GM12878 (cell line): ENCODE measurements around the gene FAM200B. TPM values are rescaled to one million over a fixed set of nuclear protein-coding genes. Genes with fewer than 3 reads are reported as not detected.

ENCODE experiments used
- ATAC-seq: fragments of 200-7000 bp; cut with Tn5 transposase; 3 replicates; pipeline ENCODE4 v1.9.1; 2020; ENCODE audit warnings: mild to moderate bottlenecking, moderate library complexity
- BruUV-seq: library from RNA; stranded (reverse); fragments of 400-500 nt; replicated peaks from 2 replicates; lab custom pipeline; 2021; lab: Mats Ljungman, UMichigan
- CTCF ChIA-PET: fragments of 300-600 bp; sonication (Branson Sonifier 250); formaldehyde crosslinking; extraction: SDS; loops from one replicate; lab custom pipeline; 2021; ENCODE audit warnings: inconsistent platforms; lab: Yijun Ruan, JAX
- POLR2A ChIA-PET: fragments of 350-600 bp; formaldehyde crosslinking; extraction: SDS; loops from one replicate; lab custom pipeline; 2021; ENCODE audit warnings: inconsistent platforms; lab: Charles Lee
- RAD21 ChIA-PET: fragments of 300-600 bp; sonication (Branson Sonifier 250); formaldehyde crosslinking; loops from one replicate; lab custom pipeline; 2023; ENCODE audit warnings: antibody characterized with exemption; ENCODE audit not compliant: unreplicated experiment; lab: Charles Lee
- SMC1A ChIA-PET: fragments of 300-600 bp; sonication (Branson Sonifier 250); formaldehyde crosslinking; loops from one replicate; lab custom pipeline; 2023; ENCODE audit not compliant: unreplicated experiment, uncharacterized antibody; lab: Charles Lee
- DNase-seq: peaks from one replicate; pipeline ENCODE4 v3.0.0-alpha.2; 2011; ENCODE audit warnings: low read depth, low spot score
- FAIRE-seq: peaks from 3 replicates; lab custom pipeline; 2011; peaks lifted over from hg19 to GRCh38; lab: Jason Lieb, UNC
- H2AFZ ChIP-seq: 2 replicates; pipeline ENCODE4 v1.6.0; 2011; ENCODE audit warnings: low read depth, low read length, control low read depth; ENCODE audit not compliant: control insufficient read depth
- H3K27ac ChIP-seq: 2 replicates; pipeline ENCODE4 v1.5.1; 2011; ENCODE audit warnings: control low read depth; ENCODE audit not compliant: control insufficient read depth, insufficient read depth
- H3K27me3 ChIP-seq, 2 experiments: replicated peaks in 1 of 2; 2 replicates each; pipeline versions ENCODE4 v1.6.0 to v1.6.1; 2011; ENCODE audit warnings: low read length in 1 of 2; ENCODE audit not compliant: control insufficient read depth in 2 of 2, insufficient read depth in 2 of 2
- H3K36me3 ChIP-seq, 2 experiments: 2 replicates each; pipeline ENCODE4 v1.5.1; 2011; ENCODE audit warnings: low read length in 1 of 2; ENCODE audit not compliant: control insufficient read depth in 2 of 2, insufficient read depth in 2 of 2
- H3K4me1 ChIP-seq: 2 replicates; pipeline ENCODE4 v1.6.1; 2011; ENCODE audit warnings: mild to moderate bottlenecking, low read length, moderate library complexity, mixed read lengths; ENCODE audit not compliant: control insufficient read depth, insufficient read depth
- H3K4me2 ChIP-seq: 2 replicates; pipeline ENCODE4 v1.6.0; 2011; ENCODE audit warnings: control low read depth; ENCODE audit not compliant: control insufficient read depth, insufficient read depth
- H3K4me3 ChIP-seq: fragments of 200-600 bp; sonication (generic); 2 replicates; pipeline ENCODE4 v1.5.1; 2016
- H3K79me2 ChIP-seq: 2 replicates; pipeline ENCODE4 v1.6.0; 2011; ENCODE audit warnings: low read length; ENCODE audit not compliant: control insufficient read depth, insufficient read depth
- H3K9ac ChIP-seq: 2 replicates; pipeline ENCODE4 v1.8.0; 2011; ENCODE audit warnings: low read length, control low read depth, mixed read lengths; ENCODE audit not compliant: control insufficient read depth, insufficient read depth
- H3K9me3 ChIP-seq: replicated peaks from 3 replicates; pipeline ENCODE4 v1.5.1; 2011; ENCODE audit warnings: mild to moderate bottlenecking, low read length; ENCODE audit not compliant: control insufficient read depth, insufficient read depth
- H4K20me1 ChIP-seq: 2 replicates; pipeline ENCODE4 v1.6.0; 2011; ENCODE audit not compliant: control insufficient read depth, insufficient read depth
- CREM ChIP-seq: IDR thresholded peaks from 2 replicates; pipeline ENCODE4 v1.6.1; 2014; ENCODE audit warnings: antibody characterized with exemption, low read depth
- EP300 ChIP-seq, 2 experiments: fragments of 150-350 bp in 1 of 2; IDR thresholded peaks; 2 replicates each; pipeline ENCODE4 v1.6.1; 2011 to 2012; ENCODE audit warnings: low read depth in 2 of 2, low read length in 2 of 2, borderline replicate concordance in 1 of 2, improper control_type of control experiment in 1 of 2, inconsistent platforms in 1 of 2; ENCODE audit not compliant: control insufficient read depth in 1 of 2
- GATAD2B ChIP-seq: fragments of 450-650 bp; conservative IDR thresholded peaks from 2 replicates; pipeline ENCODE4 v1.6.1; 2017; ENCODE audit warnings: low read depth, mild to moderate bottlenecking, moderate library complexity
- HCFC1 ChIP-seq: fragments of 150-350 bp; IDR thresholded peaks from 2 replicates; pipeline ENCODE4 v1.6.1; 2014; ENCODE audit warnings: low read length
- HSF1 ChIP-seq: fragments of 150-350 bp; IDR thresholded peaks from 2 replicates; pipeline ENCODE4 v1.6.1; 2014; ENCODE audit warnings: mild to moderate bottlenecking, low read depth, low read length
- JUND ChIP-seq: IDR thresholded peaks from 2 replicates; pipeline ENCODE4 v1.6.1; 2012; ENCODE audit warnings: low read depth, mild to moderate bottlenecking, low read length, improper control_type of control experiment, moderate library complexity
- MYC ChIP-seq: IDR thresholded peaks from 2 replicates; pipeline ENCODE4 v1.6.1; 2011; ENCODE audit warnings: mild to moderate bottlenecking, low read length, moderate library complexity, inconsistent platforms; ENCODE audit not compliant: insufficient read depth, insufficient replicate concordance, insufficient read length, severe bottlenecking
- NRF1 ChIP-seq: conservative IDR thresholded peaks from 2 replicates; pipeline ENCODE4 v1.6.1; 2011; ENCODE audit warnings: mild to moderate bottlenecking, low read depth, low read length, improper control_type of control experiment
- ZNF687 ChIP-seq: fragments of 450-650 bp; IDR thresholded peaks from 2 replicates; pipeline ENCODE4 v1.6.1; 2017; ENCODE audit warnings: mild to moderate bottlenecking, moderate library complexity
- WGBS: methylation state at CpG from one replicate; pipeline ENCODE4 v1.1.6; 2016; ENCODE audit warnings: low lambda C conversion rate; ENCODE audit not compliant: insufficient replicate concordance, insufficient coverage; ENCODE audit errors: missing lambda C conversion rate; 5-methylcytosine and 5-hydroxymethylcytosine counted together
- in situ Hi-C: fragments of 300-500 bp; cut with MboI; formaldehyde crosslinking; loops from 9 replicates; pipeline ENCODE4 v1.14.3; 2018; ENCODE audit warnings: mixed read lengths
- intact Hi-C: fragments of 100-400 bp; cut with micrococcal nuclease; formaldehyde crosslinking; loops from one replicate; pipeline ENCODE4 v1.14.2; 2022; ENCODE audit not compliant: unreplicated experiment
- polyA plus RNA-seq, 11 experiments: library from polyadenylated mRNA; depleted of rRNA in 4 of 11; unstranded in 6 of 11; stranded (reverse) in 5 of 11; fragments of >200 nt; fragmentation: Nextera tagmentation in 4 of 11; fragmentation: Illumina TruSeq in 1 of 11; extraction: Ambion mirVana in 4 of 11; extraction: Trizol in 1 of 11; gene quantifications; 1 replicate in 1 of 11; 2 replicates in 10 of 11; pipeline versions ENCODE4 v1.2.1 to v1.2.3, GENCODE V29; 2011 to 2016; ENCODE audit warnings: inconsistent platforms in 2 of 11, missing spikeins in 2 of 11, low read depth in 1 of 11
- total RNA-seq, 4 experiments: library from RNA; depleted of rRNA in 3 of 4; stranded (reverse); fragments of >200 nt in 3 of 4; fragmentation: Illumina TruSeq in 1 of 4; extraction: Trizol in 1 of 4; gene quantifications; 2 replicates each; pipeline versions ENCODE4 v1.2.1 to v1.2.3, GENCODE V29; 2013 to 2021

The FAM200B gene
- total and polyA plus RNA-seq, 10 of the 15 experiments (the other 5 are each of a cell fraction or from before 2014, with no cell fraction given), result 13.8 to 48.5 (median 25.5) TPM

GRCh38 chr4:15658781-15659180 lies 22.8 kb upstream of the FAM200B start (continued):
- TF ChIP-seq EP300 (IDR thresholded peaks at IDR 0.05; ENCODE audit: borderline replicate concordance in 1 of 2, control insufficient read depth in 1 of 2, low read depth in 2 of 2, low read length in 2 of 2), result no peak
- no peak for TF ChIP-seq MYC
- no peak for TF ChIP-seq NRF1
- TF ChIP-seq ZNF687, result no peak
- no peak for TF ChIP-seq CREM

- Histone ChIP-seq H3K79me2 (peaks cover 2% of the 10 kb centered on the region; the same call in 1 of the 2 replicates), H3K27ac (no peak overlapping the region), H3K4me3 (no peak overlapping the region), H3K9ac (no peak overlapping the region), H2AFZ (no peak overlapping the region), H3K4me1 (peaks cover 3% of the 10 kb centered on the region; the same call in 1 of the 2 replicates), H3K4me2 (no peak overlapping the region), H3K36me3 (no peaks in the 10 kb centered on the region)
- ChIA-PET SMC1A (interaction anchor here (1.1 to 1.5 kb wide), 2 partner anchors 9 to 15 kb away, joined by 3 to 4 read pairs; no protein-coding TSS in a partner anchor), POLR2A (interaction anchor here (0.6 to 1.7 kb wide), 4 partner anchors 12 to 593 kb away, joined by 3 to 6 read pairs (median 4); no protein-coding TSS in a partner anchor), RAD21 (interaction anchor here (1.7 kb wide), 1 partner anchor 15 kb away, joined by 5 read pairs; no protein-coding TSS in a partner anchor)
- FAIRE-seq (no peak), ATAC-seq (no peak)
- in situ Hi-C loops, result loop anchor here (10.0 kb wide), 1 partner anchor 655 kb away; the partner anchor contains the start of gene CPEB2
- 88% methylated on average over 5 of the region's 5 CpGs for WGBS
- TF ChIP-seq GATAD2B, result no peak
- TF ChIP-seq JUND, result no peak
- no peak for TF ChIP-seq HSF1
- TF ChIP-seq HCFC1, result no peak
- TF ChIP-seq, all 136 proteins: peak for 0
- intact Hi-C loops, result loop anchor here (10.0 kb wide), 2 partner anchors 115 to 1495 kb away; partner anchors contain the start of gene CD38
- CTCF ChIA-PET, result interaction anchor here (0.9 kb wide), 2 partner anchors 16 to 22 kb away, joined by 3 read pairs; partner anchors contain the start of gene FAM200B
- H4K20me1 ChIP-seq, result no peaks in the 10 kb centered on the region
- no peak for DNase-seq
- no peaks in the 10 kb centered on the region for H3K27me3 ChIP-seq
- H3K9me3 ChIP-seq, result no peaks in the 10 kb centered on the region
- BruUV-seq, result no TSS peak
These were observed 21.7 kb upstream of the FAM200B start for GRCh38 chr4:15659768-15660570.
